Mucosa of descending colon (tissue), 3 donors: Measurements from ENCODE around the gene BID. TPM values are rescaled to one million over a fixed set of nuclear protein-coding genes. Genes with fewer than 3 reads are reported as not detected.

Experiments
- ATAC-seq: fragments of 200-7000 bp; cut with Tn5 transposase; one replicate; pipeline ENCODE4 v1.9.1; 2020; ENCODE audit warnings: mild to moderate bottlenecking, moderate library complexity
- DNase-seq, 3 donors: peaks; one replicate each; pipeline ENCODE4 v3.0.0-alpha.2; 2020
- H3K36me3 ChIP-seq: fragments of 200-600 bp; one replicate; pipeline ENCODE4 v1.8.0; 2021; ENCODE audit warnings: low read depth, mild to moderate bottlenecking
- H3K4me1 ChIP-seq: fragments of 200-600 bp; one replicate; pipeline ENCODE4 v1.8.0; 2021; ENCODE audit warnings: low read depth, mild to moderate bottlenecking
- H3K4me3 ChIP-seq: fragments of 200-600 bp; one replicate; pipeline ENCODE4 v1.8.0; 2021; ENCODE audit warnings: mild to moderate bottlenecking
- H3K9me3 ChIP-seq: fragments of 200-600 bp; one replicate; pipeline ENCODE4 v1.8.0; 2021; ENCODE audit warnings: mild to moderate bottlenecking
- intact Hi-C, 2 donors: fragments of 100-400 bp; cut with DNase I in 1 of 2; cut with micrococcal nuclease in 1 of 2; formaldehyde crosslinking; loops; one replicate each; pipeline versions ENCODE4 v1.11.0 to v1.11.1; 2022; cut with DNase I, micrococcal nuclease
- total RNA-seq, 3 donors: library from RNA; stranded (reverse); fragmentation: NEBNext Ultra II Directional in 2 of 3; extraction: Animal tissue kit (Norgen Biotek cat#: 25700) in 2 of 3; gene quantifications; one replicate each; pipeline versions ENCODE4 v1.2.1 to v1.2.4, GENCODE V29; 2021 to 2023
- TF ChIP-seq, protein P1 (sequence below): fragments of 200-600 bp; IDR thresholded peaks from one replicate; pipeline ENCODE4 v1.8.0; 2022; ENCODE audit warnings: antibody characterized with exemption, mild to moderate bottlenecking
- donor health status: DM: no; HTN: no; CAD: no; lungs with moderate emphysema.
- donor health status: DM: no; HTN: no; CAD: no.
- donor health status: DM: no; HTN: yes; CAD: no.

The BID gene
- total RNA-seq, 3 donors from 2014 or later, result 17.9 to 35.0 (median 21.8) TPM

DNA sequence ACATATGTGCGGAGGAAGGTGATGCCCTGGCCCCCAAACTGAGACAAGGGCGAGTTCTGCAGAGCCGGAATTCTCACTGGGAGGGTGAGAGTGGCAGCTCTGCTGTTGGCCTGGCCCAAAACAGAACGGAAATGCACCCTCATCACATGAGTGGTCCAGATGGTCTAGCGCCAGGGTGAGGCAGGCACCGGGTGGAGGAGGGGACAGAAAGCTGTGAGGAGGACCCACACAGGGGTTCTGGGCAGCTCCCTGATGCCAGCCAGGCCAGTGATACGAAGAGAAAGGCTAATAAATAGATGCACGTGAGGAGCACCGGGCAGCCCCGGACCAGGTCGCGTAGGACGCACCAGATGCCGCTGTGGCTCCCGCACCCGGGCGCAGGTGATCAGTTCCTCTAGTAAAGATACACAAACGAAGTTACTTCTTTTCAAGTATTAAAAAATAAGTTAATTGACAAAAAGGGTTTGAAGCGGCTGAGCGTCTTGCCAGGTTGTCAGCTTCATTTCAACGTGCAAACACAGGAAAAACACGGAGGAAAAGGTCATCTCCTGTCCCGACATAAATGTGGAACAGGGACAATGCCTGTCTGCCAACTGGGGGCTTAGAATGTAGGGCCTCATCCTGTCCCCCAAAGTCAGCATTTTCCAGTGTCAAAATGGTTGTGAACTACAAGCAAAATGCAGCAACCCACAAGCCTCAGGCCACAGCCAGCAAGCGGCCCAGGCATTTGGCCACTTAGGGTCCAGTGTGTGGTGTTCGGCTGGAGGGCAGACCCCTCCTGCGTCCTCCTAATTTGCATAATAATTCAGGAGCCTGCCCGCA is 15.3 kb upstream of the BID start:
- TF ChIP-seq, protein P1, sequence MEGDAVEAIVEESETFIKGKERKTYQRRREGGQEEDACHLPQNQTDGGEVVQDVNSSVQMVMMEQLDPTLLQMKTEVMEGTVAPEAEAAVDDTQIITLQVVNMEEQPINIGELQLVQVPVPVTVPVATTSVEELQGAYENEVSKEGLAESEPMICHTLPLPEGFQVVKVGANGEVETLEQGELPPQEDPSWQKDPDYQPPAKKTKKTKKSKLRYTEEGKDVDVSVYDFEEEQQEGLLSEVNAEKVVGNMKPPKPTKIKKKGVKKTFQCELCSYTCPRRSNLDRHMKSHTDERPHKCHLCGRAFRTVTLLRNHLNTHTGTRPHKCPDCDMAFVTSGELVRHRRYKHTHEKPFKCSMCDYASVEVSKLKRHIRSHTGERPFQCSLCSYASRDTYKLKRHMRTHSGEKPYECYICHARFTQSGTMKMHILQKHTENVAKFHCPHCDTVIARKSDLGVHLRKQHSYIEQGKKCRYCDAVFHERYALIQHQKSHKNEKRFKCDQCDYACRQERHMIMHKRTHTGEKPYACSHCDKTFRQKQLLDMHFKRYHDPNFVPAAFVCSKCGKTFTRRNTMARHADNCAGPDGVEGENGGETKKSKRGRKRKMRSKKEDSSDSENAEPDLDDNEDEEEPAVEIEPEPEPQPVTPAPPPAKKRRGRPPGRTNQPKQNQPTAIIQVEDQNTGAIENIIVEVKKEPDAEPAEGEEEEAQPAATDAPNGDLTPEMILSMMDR, result no peak
- intact Hi-C loops, result no loop called here
- DNase-seq, result no peak
- H3K4me1 ChIP-seq, result peaks cover 11% of the 10 kb centered on the region
- ATAC-seq, result no peak
- H3K36me3 ChIP-seq, result no peaks in the 10 kb centered on the region
- H3K9me3 ChIP-seq, result no peaks in the 10 kb centered on the region
- H3K4me3 ChIP-seq, result no peak overlapping the region

DNA sequence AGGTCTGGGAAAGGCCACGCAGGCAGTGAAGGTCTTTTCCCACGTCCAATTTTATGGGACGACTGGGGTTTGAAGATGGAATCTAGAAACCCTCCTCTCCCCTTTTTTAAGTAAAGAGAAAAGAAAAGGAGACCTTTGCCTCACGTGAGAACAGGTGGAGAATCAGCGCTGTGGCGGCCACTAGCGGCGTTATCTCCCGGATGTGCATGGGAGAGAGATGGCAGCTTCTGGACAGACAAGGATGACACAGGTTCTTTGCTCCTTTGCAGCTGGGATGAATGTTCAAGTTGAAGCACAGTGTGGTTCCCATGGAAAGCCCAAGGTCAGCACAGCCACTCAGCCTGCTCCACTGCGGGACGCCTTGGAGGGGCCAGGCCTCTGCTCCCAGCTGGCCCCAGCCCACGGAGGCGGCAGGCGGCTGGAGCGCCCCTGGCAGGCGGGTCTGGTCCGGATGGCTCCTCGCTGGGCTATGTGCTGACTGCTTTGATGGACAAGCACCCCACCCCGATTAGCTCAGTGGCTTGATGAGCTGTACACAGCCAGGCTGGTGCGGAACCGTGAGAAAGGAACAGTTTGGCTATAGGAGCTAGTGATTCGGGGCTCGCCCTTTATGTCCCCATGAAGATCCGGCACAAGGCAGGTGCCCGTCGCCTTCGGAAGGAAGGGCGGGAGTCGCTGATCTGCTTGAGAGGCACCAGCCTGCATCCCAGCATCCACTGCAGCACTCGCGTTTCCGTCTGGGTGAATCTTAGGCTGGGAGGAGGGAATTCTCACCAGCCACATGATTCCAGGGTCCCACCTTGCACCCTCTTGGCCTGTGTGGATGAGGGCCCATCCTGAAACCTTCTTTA is 14.5 kb upstream of the BID start:
- intact Hi-C loops, result no loop called here
- no peak overlapping the region for H3K4me3 ChIP-seq
- ATAC-seq, result no peak

DNA sequence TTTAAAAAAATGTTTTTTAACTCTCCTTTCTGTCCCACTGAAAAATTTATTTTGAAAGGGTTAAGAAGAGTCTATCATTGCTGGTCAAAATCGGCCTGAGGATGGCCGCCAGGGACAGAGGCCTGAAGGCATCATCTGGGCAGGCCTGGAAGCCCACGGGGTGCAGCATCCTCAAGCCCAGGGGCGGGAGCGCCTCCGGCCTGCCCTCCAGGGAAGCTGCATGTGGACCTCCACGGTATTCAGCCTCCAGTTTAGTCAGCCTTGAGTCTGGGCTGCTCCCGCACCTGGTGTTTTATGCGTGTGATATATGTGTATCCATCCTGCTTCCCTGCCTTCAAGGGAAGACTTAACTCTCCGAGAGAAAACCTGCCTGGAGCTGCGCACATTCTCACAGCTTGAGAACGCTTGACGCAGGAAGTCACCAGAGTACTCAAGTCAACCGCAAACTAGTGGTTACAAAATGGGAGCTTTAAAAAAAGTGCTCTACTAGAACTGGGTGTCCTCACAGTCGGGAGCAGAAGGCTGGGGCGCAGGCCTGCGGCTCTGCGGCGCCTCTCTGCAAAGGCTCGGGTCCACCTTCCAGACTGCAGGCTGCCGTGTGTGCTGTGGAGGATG is 13.6 kb upstream of the BID start:
- Histone ChIP-seq H3K36me3 (no peaks in the 10 kb centered on the region), H3K4me1 (peaks cover 11% of the 10 kb centered on the region), H3K4me3 (no peak overlapping the region), H3K9me3 (no peaks in the 10 kb centered on the region)
- ATAC-seq, result no peak
- no peak for DNase-seq
- TF ChIP-seq, protein P1, result no peak
- intact Hi-C loops, result no loop called here

More for the DNA sequence above, 14.5 kb upstream of the BID start:
- H3K36me3 ChIP-seq, result no peaks in the 10 kb centered on the region
- H3K9me3 ChIP-seq, result no peaks in the 10 kb centered on the region
- DNase-seq, result no peak
- TF ChIP-seq, protein P1, result no peak
- peaks cover 11% of the 10 kb centered on the region for H3K4me1 ChIP-seq

DNA sequence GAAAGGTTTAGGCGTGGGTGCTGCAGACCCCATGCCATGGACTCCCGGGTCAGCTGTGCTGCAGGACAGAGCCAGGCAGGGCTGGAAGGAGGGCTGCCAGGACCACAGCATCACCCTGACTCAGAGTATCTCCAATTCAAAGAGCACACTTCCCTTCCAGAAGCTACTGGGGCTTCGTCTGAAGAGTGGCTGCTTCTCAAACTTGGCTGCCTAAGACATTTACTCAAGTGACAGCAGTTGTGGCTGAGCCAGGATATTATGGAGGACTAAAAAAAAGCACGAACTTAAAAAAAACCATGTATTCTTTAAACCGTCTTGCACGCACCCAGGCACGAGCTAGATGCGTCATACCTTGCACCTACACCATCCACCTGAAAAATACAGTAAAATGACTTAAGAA is 13.0 kb upstream of the BID start:
- TF ChIP-seq, protein P1, result no peak
- Histone ChIP-seq H3K4me1 (peaks cover 17% of the 10 kb centered on the region), H3K4me3 (no peak overlapping the region), H3K9me3 (no peaks in the 10 kb centered on the region), H3K36me3 (no peaks in the 10 kb centered on the region)
- no peak for ATAC-seq
- intact Hi-C loops, result no loop called here
- DNase-seq, result no peak

DNA sequence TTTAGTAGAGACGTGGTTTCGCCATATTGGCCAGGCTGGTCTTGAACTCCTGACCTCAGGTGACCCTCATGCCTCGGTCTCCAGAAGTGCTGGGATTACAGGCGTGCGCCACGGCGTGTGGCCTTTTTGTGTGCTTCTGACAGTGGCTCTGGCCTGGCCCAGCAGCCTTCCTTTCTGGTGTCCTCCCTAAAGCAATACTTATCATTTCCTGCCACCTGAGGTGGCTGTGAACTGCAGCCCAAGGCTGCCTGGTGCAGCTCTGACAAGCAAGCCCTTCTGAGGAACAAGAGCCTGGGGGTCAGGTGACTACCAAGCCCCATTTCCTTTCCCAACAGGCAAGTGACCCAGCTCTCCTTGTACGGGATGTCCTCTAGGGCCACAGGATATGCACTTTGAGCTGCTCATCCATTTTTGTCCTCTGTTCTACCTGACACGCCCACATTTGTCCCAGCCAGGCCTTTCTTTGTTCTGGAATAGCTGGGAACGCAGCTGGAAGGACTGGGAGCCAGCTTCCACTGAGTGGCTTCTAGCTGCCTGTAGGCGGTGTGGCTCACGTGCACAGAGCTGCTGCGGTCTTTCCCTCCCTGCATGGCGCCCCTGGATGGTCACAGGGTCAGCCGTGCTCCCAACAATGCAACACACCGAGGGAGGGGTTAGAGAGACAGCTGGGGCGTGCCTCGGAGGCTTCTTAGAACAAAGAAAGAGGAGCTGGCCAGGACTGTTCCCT is 12.3 kb upstream of the BID start:
- DNase-seq (peak; percentile 65 to 72 (median 72)), ATAC-seq (peak; percentile 74)
- intact Hi-C loops, result no loop called here
- TF ChIP-seq, protein P1, result no peak
- no peaks in the 10 kb centered on the region for H3K36me3 ChIP-seq
- no peaks in the 10 kb centered on the region for H3K9me3 ChIP-seq
- H3K4me3 ChIP-seq, result no peak overlapping the region
- H3K4me1 ChIP-seq, result peaks cover 23% of the 10 kb centered on the region
